ENCODE measurements around the gene BRD3.

- TF ChIP-seq CTCF (conservative IDR thresholded peaks at IDR 0.05; ENCODE audit: low read depth, low read length) (no peak), EZH2 (IDR thresholded peaks at IDR 0.05; ENCODE audit: borderline replicate concordance, low read depth, low read length, poor library complexity, severe bottlenecking) (no peak)
Measured at GRCh38 chr9:134085674-134086073, 17.8 kb upstream of the BRD3 start.

Data from A673 (cell line).